GM21423 (cell line): ENCODE data around the gene ATP2B3.
A peak's percentile ranks its signal among the peaks of the same experiment; 100 is the strongest.

ENCODE experiments used
- ATAC-seq: cut with Tn5 transposase; IDR thresholded peaks from one replicate; pipeline ENCODE4 v1.9.1; 2021; ENCODE audit warnings: mild to moderate bottlenecking, moderate library complexity; ENCODE audit not compliant: unreplicated experiment

The ATP2B3 gene

GRCh38 chrX:153564047-153564606, 46.7 kb downstream of the ATP2B3 start:
- ATAC-seq: no peak

DNA sequence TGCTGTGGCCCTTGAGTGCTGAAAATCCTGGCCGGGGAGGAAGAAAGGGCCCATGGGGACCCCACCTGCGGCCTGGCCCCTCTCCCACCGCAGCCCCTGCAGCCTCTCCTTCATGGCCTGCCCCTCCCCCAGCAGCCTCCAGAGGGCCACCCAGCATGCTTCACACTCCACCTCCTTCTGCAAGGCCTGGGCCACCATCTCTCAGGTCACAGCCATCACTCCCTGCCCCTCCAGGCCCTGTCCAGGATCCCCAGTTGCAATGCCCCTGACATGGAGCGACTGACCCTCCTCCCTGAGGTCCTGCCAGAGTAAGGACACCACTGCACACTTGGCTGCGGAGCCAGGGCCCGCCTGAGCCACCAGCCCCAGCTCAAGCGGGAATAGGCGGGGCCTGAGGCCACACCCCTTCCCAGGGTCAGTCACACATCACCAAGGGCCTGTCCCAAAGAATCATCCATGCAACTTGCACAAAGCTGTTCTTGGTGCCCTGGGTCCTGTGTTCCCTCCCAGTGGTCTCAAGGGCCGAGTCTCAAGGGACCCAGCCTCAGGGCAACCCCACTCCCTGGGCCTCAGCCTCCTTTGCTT, 48.6 kb downstream of the ATP2B3 start:
- no peak for ATAC-seq

GRCh38 chrX:153568451-153569011, 51.1 kb downstream of the ATP2B3 start:
- ATAC-seq: no peak

- no peak for ATAC-seq
These were observed 52.0 kb downstream of the ATP2B3 start for GRCh38 chrX:153569475-153569874.

GRCh38 chrX:153571534-153571908, 54.1 kb downstream of the ATP2B3 start:
- no peak for ATAC-seq

GRCh38 chrX:153572601-153573000, 55.2 kb downstream of the ATP2B3 start:
- ATAC-seq: no peak

DNA sequence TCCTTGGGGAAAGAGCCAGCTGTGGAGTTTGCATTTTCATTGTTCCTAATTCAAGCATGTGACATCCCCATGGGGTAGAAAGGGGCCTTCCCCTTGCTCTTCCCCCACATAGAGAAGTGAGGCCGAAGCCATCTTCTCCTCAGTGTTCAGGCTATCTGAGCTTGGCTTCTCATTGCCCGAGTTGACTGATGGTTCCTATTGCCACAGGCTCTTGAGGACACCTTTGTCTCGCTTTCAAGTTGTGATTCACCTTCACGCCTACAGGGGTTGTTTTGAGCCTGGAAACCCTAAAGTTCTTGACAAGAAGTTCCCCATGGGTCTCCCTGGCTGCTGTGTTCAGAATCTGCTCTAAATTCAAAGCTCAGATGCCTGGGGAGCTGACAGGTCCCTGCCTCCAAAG, 56.5 kb downstream of the ATP2B3 start:
- no peak for ATAC-seq

- no peak for ATAC-seq
These were observed 58.9 kb downstream of the ATP2B3 start for GRCh38 chrX:153576239-153576870.

GRCh38 chrX:153576961-153577360, 59.5 kb downstream of the ATP2B3 start:
- no peak for ATAC-seq

DNA sequence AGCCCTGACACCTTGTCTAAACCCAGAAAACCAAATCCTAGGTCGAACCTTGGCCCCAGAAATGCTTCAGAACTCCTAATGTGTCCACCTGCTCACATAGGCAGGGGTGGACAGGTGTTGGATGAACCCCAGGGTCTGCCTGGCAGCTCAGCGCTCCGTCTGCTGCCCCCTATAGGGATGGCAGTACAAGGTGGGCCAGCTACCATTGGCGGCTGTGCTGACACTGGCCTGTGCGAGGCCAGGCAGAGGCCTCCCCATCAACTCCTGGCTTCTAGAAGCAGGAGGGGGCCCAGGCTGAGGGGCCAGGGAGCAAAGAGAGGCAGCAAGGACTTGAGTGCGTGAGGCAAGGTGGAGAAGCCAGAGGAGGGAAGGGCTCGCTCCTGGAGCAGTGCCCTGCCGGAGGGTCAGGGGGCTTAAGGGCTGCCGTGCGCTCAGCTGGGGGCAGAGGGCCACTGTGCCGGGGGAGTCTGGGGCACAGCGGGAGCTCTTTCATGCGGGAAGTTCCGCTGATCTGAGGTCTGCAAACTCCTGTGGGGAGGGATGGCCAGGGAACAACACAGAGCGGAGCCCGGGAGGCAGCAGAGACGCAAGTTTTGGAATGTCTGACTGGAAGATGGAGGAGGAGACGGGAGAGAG, 60.9 kb downstream of the ATP2B3 start:
- no peak for ATAC-seq

DNA sequence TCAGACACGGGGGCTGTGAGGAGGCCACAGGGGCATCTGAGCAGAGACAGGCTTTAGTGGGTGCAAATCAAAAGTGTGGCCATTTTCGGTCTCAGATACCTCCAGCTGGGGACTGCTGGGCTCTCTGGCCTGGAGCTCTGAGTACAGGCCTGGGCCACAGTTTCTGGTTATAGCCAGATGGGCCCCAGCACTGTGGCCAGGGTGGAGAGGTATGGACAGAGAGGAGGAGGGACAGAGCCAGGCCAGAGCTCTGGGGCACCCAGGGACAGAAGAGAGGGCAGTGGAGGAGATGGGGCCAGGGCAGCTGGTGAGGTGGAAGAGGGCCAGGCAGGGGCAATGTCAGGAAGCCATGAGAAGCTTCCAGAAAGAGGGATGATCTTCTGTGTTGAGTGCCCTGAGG, 61.4 kb downstream of the ATP2B3 start:
- no peak for ATAC-seq

DNA sequence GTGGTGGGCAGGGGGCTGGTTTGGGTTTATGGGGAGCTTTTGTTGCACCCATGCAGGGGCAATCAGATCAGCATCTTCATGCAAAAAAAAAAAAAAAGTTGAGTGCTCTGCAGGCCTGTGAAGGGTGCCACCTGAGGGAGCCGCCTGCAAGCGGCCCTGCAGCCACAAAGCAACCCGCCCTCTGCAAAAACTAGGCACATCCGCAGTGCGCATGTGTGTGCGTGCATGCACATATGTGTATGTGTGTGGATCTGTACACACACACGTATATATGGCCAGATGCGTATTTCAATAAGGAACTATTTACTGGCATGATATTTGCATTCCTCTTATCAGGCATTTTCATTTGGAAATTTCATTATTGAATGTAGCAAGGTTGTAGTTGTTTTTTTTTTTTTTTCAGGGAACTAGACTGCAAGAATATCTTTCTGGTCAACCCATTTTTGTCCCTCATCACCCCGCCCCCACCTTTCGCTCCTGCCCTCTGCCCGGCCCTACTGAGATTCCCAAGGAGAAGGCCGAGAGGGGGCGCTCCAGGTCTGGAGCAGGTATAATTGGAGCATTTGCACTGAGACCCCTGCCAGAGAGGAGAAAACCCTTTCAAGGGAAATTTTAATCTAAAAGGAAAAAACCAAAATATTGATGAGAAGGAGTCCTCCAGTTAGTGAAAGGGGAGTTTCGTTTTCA, 63.4 kb downstream of the ATP2B3 start:
- no peak for ATAC-seq

GRCh38 chrX:153582896-153583295, 65.5 kb downstream of the ATP2B3 start:
- ATAC-seq: peak; percentile 94

GRCh38 chrX:153583433-153583832, 66.0 kb downstream of the ATP2B3 start:
- no peak for ATAC-seq

DNA sequence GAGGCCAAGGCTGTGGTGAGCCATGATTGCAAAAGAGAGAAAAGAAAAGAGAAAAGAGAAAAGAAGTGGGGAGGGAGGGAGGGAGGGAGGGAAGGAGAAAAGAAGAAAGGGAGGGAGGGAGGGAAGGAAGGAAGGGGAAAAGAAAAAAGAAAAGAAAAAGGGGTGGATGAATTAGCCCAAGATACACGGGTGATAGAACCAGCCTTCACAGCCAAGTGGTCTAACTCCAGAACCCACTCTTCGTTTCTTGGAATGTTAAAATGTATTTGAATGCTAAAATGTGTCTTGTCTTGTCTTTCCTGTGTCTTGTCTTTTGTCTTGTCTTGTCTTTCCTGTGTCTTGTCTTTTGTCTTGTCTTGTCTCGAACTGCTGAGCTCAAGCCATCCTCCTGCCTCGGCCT, 68.4 kb downstream of the ATP2B3 start:
- ATAC-seq: no peak

DNA sequence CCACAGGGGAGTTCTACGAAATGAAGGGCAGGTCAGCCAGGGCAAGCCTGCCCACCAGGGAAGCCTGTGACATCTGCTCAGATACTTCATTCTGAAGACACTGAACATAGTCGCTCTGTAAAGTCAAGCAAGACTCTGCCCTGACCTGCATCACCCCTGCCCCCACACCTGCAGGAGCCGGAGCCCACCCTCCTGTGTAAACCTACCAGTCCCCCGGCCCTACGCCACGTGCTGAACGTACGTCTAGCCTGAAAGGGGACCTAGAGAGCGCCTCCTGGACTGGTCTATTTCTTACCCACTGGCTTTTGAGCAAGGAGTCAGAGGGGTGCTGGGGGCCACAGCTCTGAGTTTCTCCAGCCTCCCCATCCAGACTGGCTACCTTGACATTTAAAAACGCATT, 69.9 kb downstream of the ATP2B3 start:
- ATAC-seq: no peak

DNA sequence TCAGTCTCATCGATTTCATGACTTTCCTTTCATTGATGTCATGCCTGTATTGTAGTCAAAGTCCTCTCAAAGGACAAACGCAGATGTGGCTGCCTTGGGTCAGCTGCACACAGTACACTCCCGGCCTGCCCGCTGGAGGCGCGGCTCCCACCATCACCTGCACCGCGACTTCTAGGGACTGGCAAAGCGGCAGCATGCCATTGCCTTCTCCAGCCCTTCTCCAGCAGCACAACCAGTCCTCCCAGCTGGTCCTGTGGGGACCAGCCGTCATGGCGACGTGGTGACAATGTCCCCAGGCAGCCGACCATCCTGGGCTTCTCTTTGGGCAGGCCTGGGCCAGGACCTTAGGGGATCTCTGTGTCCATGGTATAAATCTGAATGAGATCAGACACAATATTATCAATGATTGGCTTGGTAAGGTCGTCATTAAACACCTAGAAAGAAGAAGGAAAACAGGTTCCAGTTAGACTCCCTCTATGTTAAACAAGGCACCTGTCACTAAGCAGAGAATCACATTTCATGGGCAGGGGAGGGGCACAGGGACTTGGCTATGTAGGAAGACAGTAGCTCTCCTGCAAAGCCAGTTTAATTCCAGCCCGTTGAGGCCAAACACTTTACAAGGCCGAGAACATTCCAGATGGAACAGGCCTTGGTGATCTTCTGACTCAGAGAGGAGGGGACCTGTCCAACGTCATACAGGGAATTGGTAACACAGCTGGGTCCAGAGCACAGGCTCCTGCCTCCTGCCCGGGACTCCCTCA, 70.8 kb downstream of the ATP2B3 start:
- no peak for ATAC-seq

GRCh38 chrX:153588782-153589446, 71.5 kb downstream of the ATP2B3 start:
- no peak for ATAC-seq

- ATAC-seq: no peak
These were observed 73.8 kb downstream of the ATP2B3 start for GRCh38 chrX:153590961-153591956.
